ENCODE results near the gene CLEC4M.
"Not testable (repeated sequence)": the region's sequence is repeated elsewhere in the genome, so short reads cannot be mapped to it uniquely, and the experiment has no call there.

CLEC4M gene

GRCh38 chr19:7806234-7806633 is 43.2 kb downstream of the CLEC4M start:
- no peak for DNase-seq (ENCODE audit: extremely low spot score)
- POLR2A ChIA-PET: no interaction called here
- CTCF ChIA-PET: interaction anchor here (1.7 to 4.6 kb wide), 3 partner anchors 13 to 238 kb away, joined by 6 to 17 read pairs (median 14); partner anchors contain the start of gene TRAPPC5
- TF ChIP-seq CTCF (IDR thresholded peaks at IDR 0.05; ENCODE audit: control extremely low read depth, extremely low read depth, low read depth, missing control alignments): no peak

GRCh38 chr19:7806876-7807275 is 43.8 kb downstream of the CLEC4M start:
- TF ChIP-seq CTCF (IDR thresholded peaks at IDR 0.05; ENCODE audit: control extremely low read depth, extremely low read depth, low read depth, missing control alignments): no peak
- DNase-seq (ENCODE audit: extremely low spot score): no peak
- CTCF ChIA-PET: interaction anchor here (1.7 to 4.6 kb wide), 3 partner anchors 12 to 238 kb away, joined by 6 to 17 read pairs (median 14); partner anchors contain the start of gene TRAPPC5
- POLR2A ChIA-PET: interaction anchor here (0.8 kb wide), 2 partner anchors 9 to 450 kb away, joined by 3 to 6 read pairs; no protein-coding TSS in a partner anchor

- CTCF ChIA-PET: no interaction called here
- DNase-seq (ENCODE audit: extremely low spot score): no peak
- POLR2A ChIA-PET: no interaction called here
- TF ChIP-seq CTCF (IDR thresholded peaks at IDR 0.05; ENCODE audit: control extremely low read depth, extremely low read depth, low read depth, missing control alignments): no peak
Measured at GRCh38 chr19:7808108-7808507, 45.1 kb downstream of the CLEC4M start.

GRCh38 chr19:7811989-7812388 is 48.9 kb downstream of the CLEC4M start:
- ChIA-PET CTCF (interaction anchor here (0.9 to 1.8 kb wide), 5 partner anchors 10 to 244 kb away, joined by 3 to 7 read pairs (median 3); partner anchors contain the start of gene TRAPPC5), POLR2A (no interaction called here)
- DNase-seq (ENCODE audit: extremely low spot score): no peak

GRCh38 chr19:7815325-7815724 is 52.3 kb downstream of the CLEC4M start:
- TF ChIP-seq CTCF (IDR thresholded peaks at IDR 0.05; ENCODE audit: control extremely low read depth, extremely low read depth, low read depth, missing control alignments): no peak
- ChIA-PET POLR2A (interaction anchor here (1.0 kb wide), 1 partner anchor 8 kb away, joined by 3 read pairs; no protein-coding TSS in a partner anchor), CTCF (interaction anchor here (0.7 to 5.0 kb wide), 3 partner anchors 15 to 249 kb away, joined by 3 to 31 read pairs (median 5); no protein-coding TSS in a partner anchor)
- DNase-seq (ENCODE audit: extremely low spot score): no peak

More at GRCh38 chr19:7811989-7812388, 48.9 kb downstream of the CLEC4M start:
- no peak for TF ChIP-seq CTCF (IDR thresholded peaks at IDR 0.05; ENCODE audit: control extremely low read depth, extremely low read depth, low read depth, missing control alignments)

GRCh38 chr19:7816040-7816439 is 53.0 kb downstream of the CLEC4M start:
- DNase-seq (ENCODE audit: extremely low spot score): not testable (repeated sequence)
- ChIA-PET POLR2A (interaction anchor here (1.0 kb wide), 1 partner anchor 9 kb away, joined by 3 read pairs; no protein-coding TSS in a partner anchor), CTCF (interaction anchor here (0.7 to 5.0 kb wide), 3 partner anchors 15 to 249 kb away, joined by 3 to 31 read pairs (median 5); no protein-coding TSS in a partner anchor)

- ChIA-PET POLR2A (no interaction called here), CTCF (interaction anchor here (0.8 to 5.0 kb wide), 6 partner anchors 10 to 249 kb away, joined by 3 to 31 read pairs (median 9); partner anchors contain the start of gene TRAPPC5)
- TF ChIP-seq CTCF (IDR thresholded peaks at IDR 0.05; ENCODE audit: control extremely low read depth, extremely low read depth, low read depth, missing control alignments): no peak
- no peak for DNase-seq (ENCODE audit: extremely low spot score)
Measured at GRCh38 chr19:7817801-7818200, 54.8 kb downstream of the CLEC4M start.

Measured in GM10248 (cell line).